Mucosa of descending colon (tissue), 3 donors: Measurements from ENCODE around the gene KATNB1. TPM values are rescaled to one million over a fixed set of nuclear protein-coding genes. Genes with fewer than 3 reads are reported as not detected.

Experiments used
- ATAC-seq: fragments of 200-7000 bp; cut with Tn5 transposase; one replicate; pipeline ENCODE4 v1.9.1; 2020; ENCODE audit warnings: mild to moderate bottlenecking, moderate library complexity
- DNase-seq, 3 donors: peaks; one replicate each; pipeline ENCODE4 v3.0.0-alpha.2; 2020
- H3K36me3 ChIP-seq: fragments of 200-600 bp; one replicate; pipeline ENCODE4 v1.8.0; 2021; ENCODE audit warnings: low read depth, mild to moderate bottlenecking
- H3K4me1 ChIP-seq: fragments of 200-600 bp; one replicate; pipeline ENCODE4 v1.8.0; 2021; ENCODE audit warnings: low read depth, mild to moderate bottlenecking
- H3K4me3 ChIP-seq: fragments of 200-600 bp; one replicate; pipeline ENCODE4 v1.8.0; 2021; ENCODE audit warnings: mild to moderate bottlenecking
- H3K9me3 ChIP-seq: fragments of 200-600 bp; one replicate; pipeline ENCODE4 v1.8.0; 2021; ENCODE audit warnings: mild to moderate bottlenecking
- intact Hi-C, 2 donors: fragments of 100-400 bp; cut with DNase I in 1 of 2; cut with micrococcal nuclease in 1 of 2; formaldehyde crosslinking; loops; one replicate each; pipeline versions ENCODE4 v1.11.0 to v1.11.1; 2022; cut with DNase I, micrococcal nuclease
- total RNA-seq, 3 donors: library from RNA; stranded (reverse); fragmentation: NEBNext Ultra II Directional in 2 of 3; extraction: Animal tissue kit (Norgen Biotek cat#: 25700) in 2 of 3; gene quantifications; one replicate each; pipeline versions ENCODE4 v1.2.1 to v1.2.4, GENCODE V29; 2021 to 2023
- TF ChIP-seq, protein P1 (sequence below): fragments of 200-600 bp; IDR thresholded peaks from one replicate; pipeline ENCODE4 v1.8.0; 2022; ENCODE audit warnings: antibody characterized with exemption, mild to moderate bottlenecking
- donor health status: DM: no; HTN: no; CAD: no; lungs with moderate emphysema.
- donor health status: DM: no; HTN: no; CAD: no.
- donor health status: DM: no; HTN: yes; CAD: no.

KATNB1 gene
- total RNA-seq, 3 donors from 2014 or later = 12.8 to 21.1 (median 17.9) TPM

GRCh38 chr16:57724531-57724930 is 11.0 kb upstream of the KATNB1 start:
- H3K4me3 ChIP-seq = no peak overlapping the region
- no peaks in the 10 kb centered on the region for H3K36me3 ChIP-seq
- no peaks in the 10 kb centered on the region for H3K4me1 ChIP-seq
- TF ChIP-seq, protein P1, sequence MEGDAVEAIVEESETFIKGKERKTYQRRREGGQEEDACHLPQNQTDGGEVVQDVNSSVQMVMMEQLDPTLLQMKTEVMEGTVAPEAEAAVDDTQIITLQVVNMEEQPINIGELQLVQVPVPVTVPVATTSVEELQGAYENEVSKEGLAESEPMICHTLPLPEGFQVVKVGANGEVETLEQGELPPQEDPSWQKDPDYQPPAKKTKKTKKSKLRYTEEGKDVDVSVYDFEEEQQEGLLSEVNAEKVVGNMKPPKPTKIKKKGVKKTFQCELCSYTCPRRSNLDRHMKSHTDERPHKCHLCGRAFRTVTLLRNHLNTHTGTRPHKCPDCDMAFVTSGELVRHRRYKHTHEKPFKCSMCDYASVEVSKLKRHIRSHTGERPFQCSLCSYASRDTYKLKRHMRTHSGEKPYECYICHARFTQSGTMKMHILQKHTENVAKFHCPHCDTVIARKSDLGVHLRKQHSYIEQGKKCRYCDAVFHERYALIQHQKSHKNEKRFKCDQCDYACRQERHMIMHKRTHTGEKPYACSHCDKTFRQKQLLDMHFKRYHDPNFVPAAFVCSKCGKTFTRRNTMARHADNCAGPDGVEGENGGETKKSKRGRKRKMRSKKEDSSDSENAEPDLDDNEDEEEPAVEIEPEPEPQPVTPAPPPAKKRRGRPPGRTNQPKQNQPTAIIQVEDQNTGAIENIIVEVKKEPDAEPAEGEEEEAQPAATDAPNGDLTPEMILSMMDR = no peak
- H3K9me3 ChIP-seq = no peaks in the 10 kb centered on the region
- intact Hi-C loops = loop anchor here in 1 of 2 donors (10.0 kb wide), 1 partner anchor 150 kb away; no protein-coding TSS in a partner anchor
- ATAC-seq (no peak), DNase-seq (no peak)

- TF ChIP-seq, protein P1 = no peak
- ATAC-seq (no peak), DNase-seq (no peak)
- Histone ChIP-seq H3K4me3 (no peak overlapping the region), H3K9me3 (no peaks in the 10 kb centered on the region), H3K36me3 (no peaks in the 10 kb centered on the region), H3K4me1 (no peaks in the 10 kb centered on the region)
- intact Hi-C loops = loop anchor here in 1 of 2 donors (10.0 kb wide), 1 partner anchor 150 kb away; no protein-coding TSS in a partner anchor
These were observed 10.4 kb upstream of the KATNB1 start for GRCh38 chr16:57725151-57725550.

GRCh38 chr16:57725554-57725953 is 10.0 kb upstream of the KATNB1 start:
- intact Hi-C loops = loop anchor here in 1 of 2 donors (10.0 kb wide), 1 partner anchor 151 kb away; no protein-coding TSS in a partner anchor
- Histone ChIP-seq H3K4me1 (no peaks in the 10 kb centered on the region), H3K9me3 (no peaks in the 10 kb centered on the region), H3K4me3 (no peak overlapping the region), H3K36me3 (no peaks in the 10 kb centered on the region)
- DNase-seq (no peak), ATAC-seq (no peak)
- TF ChIP-seq, protein P1 = no peak

- no peaks in the 10 kb centered on the region for H3K4me1 ChIP-seq
- TF ChIP-seq, protein P1 = no peak
- ATAC-seq (no peak), DNase-seq (no peak)
- no peak overlapping the region for H3K4me3 ChIP-seq
- intact Hi-C loops = loop anchor here in 1 of 2 donors (10.0 kb wide), 1 partner anchor 151 kb away; no protein-coding TSS in a partner anchor
- H3K36me3 ChIP-seq = no peaks in the 10 kb centered on the region
- H3K9me3 ChIP-seq = no peaks in the 10 kb centered on the region
These were observed 9.6 kb upstream of the KATNB1 start for GRCh38 chr16:57725976-57726375.

DNA sequence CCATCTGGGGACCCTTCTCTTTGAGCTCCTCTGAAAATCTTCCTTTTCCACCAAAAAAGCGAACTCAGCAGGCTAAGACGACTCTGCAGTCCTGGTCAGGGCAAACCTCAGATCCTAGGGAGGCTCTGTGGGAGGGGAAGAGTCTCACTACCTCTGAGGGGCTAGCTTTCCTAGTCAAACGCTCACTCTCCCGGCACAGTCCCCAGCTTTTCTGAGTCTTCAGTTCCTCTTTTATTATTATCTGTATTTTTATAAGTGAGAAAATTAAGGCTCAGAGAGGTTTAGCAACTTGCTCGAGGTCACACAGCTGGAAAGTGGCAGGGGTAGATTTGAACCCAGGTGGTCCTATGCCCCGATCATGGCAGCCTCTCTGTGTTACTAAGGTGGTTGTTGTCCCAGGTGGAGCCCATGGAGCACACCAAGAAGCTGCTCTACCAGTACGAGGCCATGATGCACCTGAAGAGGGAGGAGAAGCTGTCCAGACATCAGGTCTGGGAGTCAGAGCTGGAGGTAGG is 9.1 kb upstream of the KATNB1 start:
- ATAC-seq = no peak
- H3K36me3 ChIP-seq = no peaks in the 10 kb centered on the region
- no peaks in the 10 kb centered on the region for H3K9me3 ChIP-seq
- DNase-seq = no peak
- TF ChIP-seq, protein P1 = no peak
- no peaks in the 10 kb centered on the region for H3K4me1 ChIP-seq
- H3K4me3 ChIP-seq = no peak overlapping the region
- intact Hi-C loops = loop anchor here in 1 of 2 donors (10.0 kb wide), 1 partner anchor 152 kb away; no protein-coding TSS in a partner anchor
